GM12892 (cell line): ENCODE measurements around the gene FRMD4B.

Experiments used
- POLR2A ChIP-seq: IDR thresholded peaks from 2 replicates; pipeline ENCODE4 v1.6.1; 2011; ENCODE audit warnings: low read depth, low read length, control low read depth
- POLR2AphosphoS5 ChIP-seq: IDR thresholded peaks from 2 replicates; pipeline ENCODE4 v1.6.1; 2011; ENCODE audit warnings: low read depth, low read length, control low read depth
- TAF1 ChIP-seq: IDR thresholded peaks from 2 replicates; pipeline ENCODE4 v1.6.1; 2011; ENCODE audit warnings: low read depth, mild to moderate bottlenecking, control low read depth, low read length, borderline replicate concordance

- TF ChIP-seq POLR2AphosphoS5 (no peak), POLR2A (no peak), TAF1 (no peak)
Observed at GRCh38 chr3:69201658-69202057, 184.2 kb downstream of the FRMD4B start.
